IMR-90 (cell line): ENCODE measurements around the gene REPIN1. TPM values are rescaled to one million over a fixed set of nuclear protein-coding genes. Genes with fewer than 3 reads are reported as not detected.

Experiments used
- ATAC-seq: fragments of 200-7000 bp; cut with Tn5 transposase; 2 replicates; pipeline ENCODE4 v1.9.1; 2020; ENCODE audit warnings: low read depth, mild to moderate bottlenecking, moderate library complexity
- BruUV-seq: library from RNA; stranded (reverse); fragments of 400-500 nt; replicated peaks from 2 replicates; lab custom pipeline; 2021; lab: Mats Ljungman, UMichigan
- CTCF ChIA-PET: fragments of 300-600 bp; formaldehyde crosslinking; extraction: SDS; loops from one replicate; lab custom pipeline; 2021; ENCODE audit warnings: antibody characterized with exemption; lab: Yijun Ruan, JAX
- POLR2A ChIA-PET: fragments of 300-600 bp; sonication (Branson Sonifier 250); formaldehyde crosslinking; loops from one replicate; lab custom pipeline; 2022; ENCODE audit warnings: antibody characterized with exemption; ENCODE audit not compliant: unreplicated experiment; lab: Charles Lee
- DNase-seq: peaks from one replicate; pipeline ENCODE4 v3.0.0; 2013
- H2AFZ ChIP-seq: replicated peaks from 2 replicates; pipeline ENCODE3; 2013; ENCODE audit warnings: low read length, mild to moderate bottlenecking; ENCODE audit not compliant: poor library complexity
- H2AK5ac ChIP-seq: 2 replicates; pipeline ENCODE4 v1.6.1; 2013; ENCODE audit warnings: low read depth, low read length, inconsistent platforms
- H2AK9ac ChIP-seq: replicated peaks from 2 replicates; pipeline ENCODE3; 2013; ENCODE audit warnings: mild to moderate bottlenecking, low read depth, low read length, moderate library complexity; ENCODE audit not compliant: poor library complexity
- H2BK120ac ChIP-seq: 2 replicates; pipeline ENCODE4 v1.6.1; 2013; ENCODE audit warnings: low read depth, low read length, inconsistent platforms
- H2BK15ac ChIP-seq: 3 replicates; pipeline ENCODE4 v1.6.1; 2013; ENCODE audit warnings: low read depth, low read length, inconsistent platforms
- H2BK20ac ChIP-seq: 2 replicates; pipeline ENCODE4 v1.6.1; 2013; ENCODE audit warnings: low read depth, mild to moderate bottlenecking, inconsistent platforms, low read length, moderate library complexity
- H2BK5ac ChIP-seq: 2 replicates; pipeline ENCODE4 v1.6.1; 2013; ENCODE audit warnings: mild to moderate bottlenecking, low read depth, low read length, inconsistent platforms; ENCODE audit not compliant: poor library complexity, severe bottlenecking
- H3K14ac ChIP-seq: replicated peaks from 2 replicates; pipeline ENCODE4 v1.6.1; 2013; ENCODE audit warnings: low read depth, low read length, inconsistent platforms
- H3K18ac ChIP-seq: 2 replicates; pipeline ENCODE4 v1.6.1; 2013; ENCODE audit warnings: low read depth, low read length, control low read depth
- H3K23ac ChIP-seq: 2 replicates; pipeline ENCODE4 v1.6.1; 2013; ENCODE audit warnings: low read depth, low read length, inconsistent platforms
- H3K27ac ChIP-seq: 2 replicates; pipeline ENCODE4 v1.5.1; 2013; ENCODE audit warnings: mild to moderate bottlenecking, control low read depth, low read length; ENCODE audit not compliant: insufficient read depth
- H3K27me3 ChIP-seq: 2 replicates; pipeline ENCODE4 v1.6.1; 2013; ENCODE audit warnings: low read length; ENCODE audit not compliant: control insufficient read depth, insufficient read depth
- H3K36me3 ChIP-seq: 2 replicates; pipeline ENCODE4 v1.6.1; 2013; ENCODE audit warnings: low read length, mixed read lengths; ENCODE audit not compliant: control insufficient read depth, insufficient read depth
- H3K4ac ChIP-seq: 2 replicates; pipeline ENCODE4 v1.6.1; 2013; ENCODE audit warnings: low read depth, low read length, inconsistent platforms
- H3K4me1 ChIP-seq: 2 replicates; pipeline ENCODE4 v1.6.1; 2013; ENCODE audit warnings: low read length, mixed read lengths; ENCODE audit not compliant: control insufficient read depth, insufficient read depth
- H3K4me2 ChIP-seq: 2 replicates; pipeline ENCODE4 v1.6.1; 2013; ENCODE audit warnings: low read depth, mild to moderate bottlenecking, control low read depth, low read length, moderate library complexity
- H3K4me3 ChIP-seq: 2 replicates; pipeline ENCODE4 v1.5.1; 2013; ENCODE audit warnings: low read depth, mild to moderate bottlenecking, control low read depth, low read length, moderate library complexity; ENCODE audit not compliant: insufficient read depth
- H3K56ac ChIP-seq: 2 replicates; pipeline ENCODE4 v1.6.1; 2013; ENCODE audit warnings: low read length, inconsistent platforms; ENCODE audit not compliant: insufficient read depth; ENCODE audit errors: extremely low read depth
- H3K79me1 ChIP-seq, 2 experiments: 2 replicates each; pipeline ENCODE4 v1.6.1; 2013; ENCODE audit warnings: low read length in 2 of 2, inconsistent platforms in 1 of 2, low read depth in 1 of 2
- H3K9ac ChIP-seq: 2 replicates; pipeline ENCODE4 v1.6.1; 2013; ENCODE audit warnings: low read depth, low read length, control low read depth
- H3K9me1 ChIP-seq: 2 replicates; pipeline ENCODE4 v1.6.1; 2013; ENCODE audit warnings: low read length, inconsistent platforms; ENCODE audit not compliant: insufficient read depth
- H3K9me3 ChIP-seq: 2 replicates; pipeline ENCODE4 v1.6.1; 2013; ENCODE audit warnings: low read length; ENCODE audit not compliant: control insufficient read depth, insufficient read depth
- H4K20me1 ChIP-seq: 2 replicates; pipeline ENCODE4 v1.6.1; 2013; ENCODE audit warnings: low read length, inconsistent platforms; ENCODE audit not compliant: insufficient read depth
- H4K5ac ChIP-seq: 2 replicates; pipeline ENCODE4 v1.6.1; 2013; ENCODE audit warnings: mild to moderate bottlenecking, low read depth, low read length, control low read depth
- H4K8ac ChIP-seq, 2 experiments: 2 replicates each; pipeline ENCODE4 v1.6.1; 2013; ENCODE audit warnings: low read depth in 2 of 2, low read length in 2 of 2, control low read depth in 1 of 2, inconsistent platforms in 1 of 2
- H4K91ac ChIP-seq: 2 replicates; pipeline ENCODE4 v1.6.1; 2013; ENCODE audit warnings: low read depth, low read length, inconsistent platforms; ENCODE audit not compliant: insufficient read depth
- BHLHE40 ChIP-seq: fragments of 150-350 bp; IDR thresholded peaks from 2 replicates; pipeline ENCODE4 v1.6.1; 2016; ENCODE audit warnings: mild to moderate bottlenecking, low read depth, low read length
- CEBPB ChIP-seq: IDR thresholded peaks from 2 replicates; pipeline ENCODE4 v1.6.1; 2012; ENCODE audit warnings: low read depth, low read length, improper control_type of control experiment
- CHD1 ChIP-seq: IDR thresholded peaks from 2 replicates; pipeline ENCODE4 v1.6.1; 2012; ENCODE audit warnings: low read depth, low read length, improper control_type of control experiment
- CTCF ChIP-seq: conservative IDR thresholded peaks from 2 replicates; pipeline ENCODE4 v1.5.1; 2012; ENCODE audit warnings: mild to moderate bottlenecking, low read depth, low read length, improper control_type of control experiment
- ELK1 ChIP-seq: fragments of 150-350 bp; IDR thresholded peaks from 2 replicates; pipeline ENCODE4 v1.6.1; 2016; ENCODE audit warnings: low read depth, mild to moderate bottlenecking, low read length, moderate library complexity, borderline replicate concordance
- MAZ ChIP-seq: IDR thresholded peaks from 2 replicates; pipeline ENCODE4 v1.6.1; 2012; ENCODE audit warnings: low read depth, mild to moderate bottlenecking, low read length, improper control_type of control experiment, moderate library complexity, borderline replicate concordance
- MXI1 ChIP-seq: IDR thresholded peaks from 2 replicates; pipeline ENCODE4 v1.6.1; 2012; ENCODE audit warnings: low read depth, mild to moderate bottlenecking, low read length, moderate library complexity, borderline replicate concordance
- NFE2L2 ChIP-seq: fragments of 150-350 bp; IDR thresholded peaks from 2 replicates; pipeline ENCODE4 v1.6.1; 2016; ENCODE audit warnings: low read depth, mild to moderate bottlenecking, low read length
- POLR2A ChIP-seq: IDR thresholded peaks from 2 replicates; pipeline ENCODE4 v1.6.1; 2012; ENCODE audit warnings: mild to moderate bottlenecking, low read depth, low read length
- RAD21 ChIP-seq: IDR thresholded peaks from 2 replicates; pipeline ENCODE4 v1.6.1; 2012; ENCODE audit warnings: low read length, improper control_type of control experiment
- RCOR1 ChIP-seq: IDR thresholded peaks from 2 replicates; pipeline ENCODE4 v1.6.1; 2012; ENCODE audit warnings: mild to moderate bottlenecking, low read length, improper control_type of control experiment; ENCODE audit not compliant: insufficient replicate concordance
- RFX5 ChIP-seq: IDR thresholded peaks from 2 replicates; pipeline ENCODE4 v1.8.0; 2012; ENCODE audit warnings: low read depth, mild to moderate bottlenecking, low read length, moderate library complexity
- SMC3 ChIP-seq: fragments of 150-350 bp; IDR thresholded peaks from 2 replicates; pipeline ENCODE4 v1.6.1; 2016; ENCODE audit warnings: low read depth, mild to moderate bottlenecking, antibody characterized with exemption, low read length, moderate library complexity
- USF2 ChIP-seq: fragments of 150-350 bp; IDR thresholded peaks from 2 replicates; pipeline ENCODE4 v1.6.1; 2017; ENCODE audit warnings: mild to moderate bottlenecking, antibody characterized with exemption, low read length, low read depth
- WGBS, 2 experiments: methylation state at CpG; one replicate each; pipeline versions ENCODE4 v1.1.5 to v1.1.7; 2013; ENCODE audit warnings: missing lambda C conversion rate in 2 of 2; ENCODE audit not compliant: insufficient read length in 1 of 2; ENCODE audit errors: extremely low coverage in 2 of 2; 5-methylcytosine and 5-hydroxymethylcytosine counted together
- dilution Hi-C: fragments of 300-500 bp; cut with HindIII; formaldehyde crosslinking; loops from one replicate; pipeline ENCODE4 v1.14.3; 2018; ENCODE audit warnings: low sequenced_read_pairs; ENCODE audit not compliant: unreplicated experiment
- in situ Hi-C: fragments of 300-500 bp; cut with MboI; formaldehyde crosslinking; loops from 3 replicates; pipeline ENCODE4 v1.14.3; 2019; ENCODE audit warnings: low sequenced_read_pairs, inconsistent platforms, mixed read lengths
- intact Hi-C: fragments of 100-400 bp; cut with micrococcal nuclease; formaldehyde crosslinking; loops from 2 replicates; pipeline ENCODE4 v1.10.0; 2022
- polyA plus RNA-seq, 3 experiments: library from polyadenylated mRNA; depleted of rRNA; stranded (reverse); fragments of >200 nt; gene quantifications; 2 replicates each; pipeline ENCODE4 v1.2.3, GENCODE V29; 2012; ENCODE audit warnings: low replicate concordance in 1 of 3
- total RNA-seq: library from RNA; depleted of rRNA; stranded (reverse); fragments of >200 nt; gene quantifications from 2 replicates; pipeline ENCODE4 v1.2.3, GENCODE V29; 2012

Gene REPIN1
- total and polyA plus RNA-seq, 2 of the 4 experiments (the other 2 are of a cell fraction) = 19.4 to 50.6 TPM

GRCh38 chr7:150355666-150356059 lies 13.0 kb upstream of the REPIN1 start:
- no peak overlapping the region for H3K18ac ChIP-seq
- CTCF ChIA-PET = interaction anchor here (0.9 to 2.0 kb wide), 4 partner anchors 11 to 51 kb away, joined by 3 to 5 read pairs (median 4); no protein-coding TSS in a partner anchor

More at GRCh38 chr7:150355666-150356059, 13.0 kb upstream of the REPIN1 start:
- no peak overlapping the region for H3K56ac ChIP-seq
- DNase-seq (no peak), ATAC-seq (no peak)
- no peaks in the 10 kb centered on the region for H3K79me1 ChIP-seq
- no peak overlapping the region for H4K91ac ChIP-seq
- no peaks in the 10 kb centered on the region for H3K27me3 ChIP-seq
- WGBS, 2 experiments = no CpG with 5 or more reads among the region's 1 CpG
- H3K14ac ChIP-seq = no peak overlapping the region
- H2BK120ac ChIP-seq = no peak overlapping the region
- in situ Hi-C loops (no loop called here), dilution Hi-C loops (no loop called here), intact Hi-C loops (loop anchor here (2.0 kb wide), 1 partner anchor 65 kb away; no protein-coding TSS in a partner anchor)
- H3K9ac ChIP-seq = no peak overlapping the region
- no TSS peak for BruUV-seq
- no peak overlapping the region for H2BK5ac ChIP-seq
- no peaks in the 10 kb centered on the region; the same call in 1 of the 2 replicates for H3K4me1 ChIP-seq
- H3K4me2 ChIP-seq = no peak overlapping the region
- no peak overlapping the region for H2AFZ ChIP-seq
- H2BK15ac ChIP-seq = no peak overlapping the region
- H3K9me1 ChIP-seq = no peaks in the 10 kb centered on the region; the same call in 1 of the 2 replicates
- no peak overlapping the region for H3K23ac ChIP-seq
- H2BK20ac ChIP-seq = no peak overlapping the region
- TF ChIP-seq CHD1 = no peak
- TF ChIP-seq CTCF = no peak
- TF ChIP-seq POLR2A = no peak
- TF ChIP-seq MXI1 = no peak
- TF ChIP-seq CEBPB = no peak
- no peak for TF ChIP-seq ELK1
- no peak for TF ChIP-seq NFE2L2
- no peak for TF ChIP-seq RAD21
- no peak for TF ChIP-seq MAZ
- no peak for TF ChIP-seq SMC3
- TF ChIP-seq RCOR1 = no peak
- no peak for TF ChIP-seq BHLHE40
- TF ChIP-seq USF2 = no peak
- no peak for TF ChIP-seq RFX5
- no peaks in the 10 kb centered on the region for H3K36me3 ChIP-seq
- no peaks in the 10 kb centered on the region for H4K20me1 ChIP-seq
- H3K27ac ChIP-seq = no peak overlapping the region
- no peak overlapping the region for H3K4ac ChIP-seq
- POLR2A ChIA-PET = interaction anchor here (0.6 kb wide), 1 partner anchor 30 kb away, joined by 6 read pairs; no protein-coding TSS in a partner anchor
- no peak overlapping the region for H4K8ac ChIP-seq
- no peaks in the 10 kb centered on the region for H3K9me3 ChIP-seq
- H2AK9ac ChIP-seq = no peak overlapping the region
- H4K5ac ChIP-seq = no peak overlapping the region
- no peak overlapping the region for H3K4me3 ChIP-seq
- H2AK5ac ChIP-seq = no peak overlapping the region
